ENCODE data around the gene PHF11. TPM values are rescaled to one million over a fixed set of nuclear protein-coding genes. Genes with fewer than 3 reads are reported as not detected.

PHF11 gene
- total RNA-seq, 4 donors from 2014 or later, result 4.2 to 32.1 (median 18.7) TPM

Other genes with a start within 250 kb of the PHF11 start
- gene CDADC1, start 248.0 kb upstream of the PHF11 start, total RNA-seq, result 1 to 10 TPM in 3 of 4 donors, under 1 TPM in 1; 0.75 to 7.9 (median 3.9) TPM
- 10 to 100 TPM; 23.5 to 36.7 (median 25.4) TPM for gene CAB39L, start 51.9 kb upstream of the PHF11 start, total RNA-seq
- 10 to 100 TPM in 1 of 4 donors, 1 to 10 TPM in 3; 2.8 to 11.6 (median 8.8) TPM for gene SETDB2, start 51.7 kb upstream of the PHF11 start, total RNA-seq
- 10 to 100 TPM in 1 of 4 donors, 1 to 10 TPM in 3; 4.9 to 10.4 (median 7.7) TPM for gene RCBTB1, start 89.6 kb downstream of the PHF11 start, total RNA-seq
- gene ARL11, start 132.6 kb downstream of the PHF11 start, total RNA-seq, result under 1 TPM in 2 of 4 donors, not detected in 2; 0.68 to 0.79 TPM
- 10 to 100 TPM in 2 of 4 donors, 1 to 10 TPM in 2; 6.0 to 56.2 (median 16.4) TPM for gene EBPL, start 195.5 kb downstream of the PHF11 start, total RNA-seq

Measured in transverse colon (tissue), 4 donors.